Body of pancreas (tissue), 4 donors: ENCODE data around the gene MRPS15. TPM values are rescaled to one million over a fixed set of nuclear protein-coding genes. Genes with fewer than 3 reads are reported as not detected.
"Not testable (repeated sequence)": the region's sequence is repeated elsewhere in the genome, so short reads cannot be mapped to it uniquely, and the experiment has no call there.

Experiments used
- ATAC-seq: fragments of 150-250 bp; one replicate; pipeline ENCODE4 v1.9.1; 2016
- DNase-seq, 4 donors: peaks; one replicate each; pipeline ENCODE4 v3.0.0-alpha.2; 2019
- H3K27ac ChIP-seq, 4 donors: fragments of 200-600 bp; sonication (generic); 1 replicate in 3 of 4; 2 replicates in 1 of 4; pipeline versions ENCODE4 v1.5.1 to v1.6.1; 2016 to 2019; ENCODE audit warnings: mild to moderate bottlenecking in 1 of 4, mixed read lengths in 1 of 4, moderate library complexity in 1 of 4
- H3K27me3 ChIP-seq, 2 donors: fragments of 200-600 bp; sonication (generic); one replicate each; pipeline ENCODE4 v1.6.0; 2016; ENCODE audit warnings: mild to moderate bottlenecking in 1 of 2
- H3K36me3 ChIP-seq, 2 donors: fragments of 200-600 bp; sonication (generic); replicated peaks in 1 of 2; 2 replicates each; pipeline ENCODE4 v1.5.1; 2016; ENCODE audit warnings: low read depth in 2 of 2; ENCODE audit not compliant: insufficient read depth in 1 of 2
- H3K4me1 ChIP-seq: fragments of 200-600 bp; sonication (generic); one replicate; pipeline ENCODE4 v1.6.0; 2016
- H3K4me3 ChIP-seq, 2 donors: fragments of 200-600 bp; sonication (generic); 1 replicate in 1 of 2; 2 replicates in 1 of 2; pipeline ENCODE4 v1.5.1; 2016 to 2019
- H3K9me3 ChIP-seq, 3 donors: fragments of 200-600 bp; sonication (generic); 1 replicate in 2 of 3; 2 replicates in 1 of 3; pipeline ENCODE4 v1.5.1; 2016
- CTCF ChIP-seq, 7 experiments: fragments of 450-650 bp in 4 of 7; fragments of 200-600 bp in 3 of 7; sonication (generic) in 3 of 7; IDR thresholded peaks; one replicate each; pipeline ENCODE4 v1.5.1; 2016 to 2019; ENCODE audit warnings: antibody characterized with exemption in 7 of 7
- POLR2A ChIP-seq, 3 donors: fragments of 450-650 bp; IDR thresholded peaks; one replicate each; pipeline ENCODE4 v1.6.1; 2016; ENCODE audit warnings: antibody characterized with exemption in 3 of 3, mild to moderate bottlenecking in 2 of 3
- WGBS, 2 donors: methylation state at CpG; one replicate each; pipeline ENCODE4 v1.1.5; 2017; 5-methylcytosine and 5-hydroxymethylcytosine counted together
- intact Hi-C: fragments of 100-400 bp; cut with DNase I; formaldehyde crosslinking; loops from one replicate; pipeline ENCODE4 v1.15.1; 2023
- total RNA-seq, 2 donors: library from RNA; depleted of rRNA; stranded (reverse); fragments of >200 nt; gene quantifications; one replicate each; pipeline ENCODE4 v1.1.0, GENCODE V29; 2016

MRPS15 gene
- 10 to 100 TPM; 24.4 to 31.1 TPM for total RNA-seq

- no peak for TF ChIP-seq CTCF (IDR thresholded peaks at IDR 0.05)
- peak; percentile 66 to 87 (median 78) for TF ChIP-seq POLR2A (IDR thresholded peaks at IDR 0.05)
- peaks cover 0 to 9% of the 10 kb centered on the region in 2 donors for H3K36me3 ChIP-seq
- H3K9me3 ChIP-seq = no peaks in the 10 kb centered on the region
- 0% methylated on average over 36 to 65 of the region's 65 CpGs for WGBS, 2 donors
- DNase-seq (peak; percentile 95 to 97 (median 96)), ATAC-seq (peak; percentile 99)
- peak within 1 kb of the TSS; percentile 83 to 94 (median 86) for H3K27ac ChIP-seq
- peaks cover 21% of the 10 kb centered on the region for H3K4me1 ChIP-seq
- intact Hi-C loops = no loop called here
- H3K4me3 ChIP-seq = peak within 1 kb of the TSS; percentile 72 to 77
- H3K27me3 ChIP-seq = no peaks in the 10 kb centered on the region
Measured at GRCh38 chr1:36463803-36464604, at the start of gene MRPS15. MRPS15 (minus strand) TSS chr1:36464384; CDS start chr1:36464275, 109 bp downstream.

- Histone ChIP-seq H3K4me3 (no peak overlapping the region), H3K4me1 (no peaks in the 10 kb centered on the region), H3K27ac (no peak overlapping the region), H3K27me3 (no peaks in the 10 kb centered on the region), H3K36me3 (no peaks in the 10 kb centered on the region), H3K9me3 (no peaks in the 10 kb centered on the region)
- ATAC-seq (no peak), DNase-seq (no peak)
- intact Hi-C loops = no loop called here
- TF ChIP-seq CTCF (IDR thresholded peaks at IDR 0.05) = no peak
- no peak for TF ChIP-seq POLR2A (IDR thresholded peaks at IDR 0.05)
- WGBS, 2 donors = 36 to 50% methylated on average over 1 of the region's 1 CpG
Measured at GRCh38 chr1:36512842-36513241, 48.7 kb upstream of the MRPS15 start.

GRCh38 chr1:36511804-36512798 lies 47.9 kb upstream of the MRPS15 start:
- H3K27ac ChIP-seq = no peak overlapping the region
- TF ChIP-seq POLR2A (IDR thresholded peaks at IDR 0.05) = no peak
- TF ChIP-seq CTCF (IDR thresholded peaks at IDR 0.05) = no peak
- H3K4me1 ChIP-seq = no peaks in the 10 kb centered on the region
- no peaks in the 10 kb centered on the region for H3K9me3 ChIP-seq
- H3K27me3 ChIP-seq = no peaks in the 10 kb centered on the region
- ATAC-seq (no peak), DNase-seq (no peak)
- WGBS, 2 donors = 65 to 69% methylated on average over 14 to 15 of the region's 15 CpGs
- no peaks in the 10 kb centered on the region for H3K36me3 ChIP-seq
- H3K4me3 ChIP-seq = no peak overlapping the region
- intact Hi-C loops = no loop called here

GRCh38 chr1:36511220-36511619 lies 47.0 kb upstream of the MRPS15 start:
- ATAC-seq, H3K4me1 ChIP-seq, H3K27me3 ChIP-seq, H3K36me3 ChIP-seq, DNase-seq, H3K27ac ChIP-seq, H3K4me3 ChIP-seq, H3K9me3 ChIP-seq, intact Hi-C loops: not testable (repeated sequence)
- 63 to 72% methylated on average over 2 of the region's 2 CpGs for WGBS, 2 donors

GRCh38 chr1:36510418-36510817 lies 46.2 kb upstream of the MRPS15 start:
- H3K4me3 ChIP-seq = no peak overlapping the region
- intact Hi-C loops = no loop called here
- H3K27me3 ChIP-seq = no peaks in the 10 kb centered on the region
- TF ChIP-seq POLR2A (IDR thresholded peaks at IDR 0.05) (no peak), CTCF (IDR thresholded peaks at IDR 0.05) (no peak)
- 67 to 74% methylated on average over 7 of the region's 7 CpGs for WGBS, 2 donors
- DNase-seq (no peak), ATAC-seq (no peak)
- no peak overlapping the region for H3K27ac ChIP-seq
- H3K4me1 ChIP-seq = no peaks in the 10 kb centered on the region
- no peaks in the 10 kb centered on the region for H3K36me3 ChIP-seq
- no peaks in the 10 kb centered on the region for H3K9me3 ChIP-seq
